HG02610 (cell line): Measurements from ENCODE around the gene ATP1A1.

ENCODE experiments used
- ATAC-seq: cut with Tn5 transposase; IDR thresholded peaks from one replicate; pipeline ENCODE4 v1.9.1; 2021; ENCODE audit warnings: mild to moderate bottlenecking, moderate library complexity; ENCODE audit not compliant: unreplicated experiment

ATP1A1 gene

GRCh38 chr1:116389013-116389412, 16.0 kb downstream of the ATP1A1 start:
- no peak for ATAC-seq

- ATAC-seq, result peak; percentile 8
Observed at GRCh38 chr1:116389686-116390085, 16.6 kb downstream of the ATP1A1 start.

GRCh38 chr1:116390195-116390594, 17.2 kb downstream of the ATP1A1 start:
- peak; percentile 92 for ATAC-seq

GRCh38 chr1:116391185-116391584, 18.1 kb downstream of the ATP1A1 start:
- no peak for ATAC-seq

- no peak for ATAC-seq
Observed at GRCh38 chr1:116392717-116393404, 19.8 kb downstream of the ATP1A1 start.

GRCh38 chr1:116393792-116394191, 20.7 kb downstream of the ATP1A1 start:
- no peak for ATAC-seq

- no peak for ATAC-seq
Observed at GRCh38 chr1:116394270-116394669, 21.2 kb downstream of the ATP1A1 start.

- no peak for ATAC-seq
Observed at GRCh38 chr1:116396769-116397168, 23.7 kb downstream of the ATP1A1 start.

- no peak for ATAC-seq
Observed at GRCh38 chr1:116397728-116398127, 24.7 kb downstream of the ATP1A1 start.

GRCh38 chr1:116400780-116401179, 27.7 kb downstream of the ATP1A1 start:
- ATAC-seq, result no peak

- no peak for ATAC-seq
Observed at GRCh38 chr1:116401646-116402176, 28.7 kb downstream of the ATP1A1 start.

GRCh38 chr1:116402333-116402732, 29.3 kb downstream of the ATP1A1 start:
- ATAC-seq, result no peak

- ATAC-seq, result no peak
Observed at GRCh38 chr1:116403496-116404136, 30.6 kb downstream of the ATP1A1 start.

- no peak for ATAC-seq
Observed at GRCh38 chr1:116404699-116405098, 31.7 kb downstream of the ATP1A1 start.

GRCh38 chr1:116405241-116406135, 32.4 kb downstream of the ATP1A1 start:
- ATAC-seq, result no peak

- ATAC-seq, result no peak
Observed at GRCh38 chr1:116407033-116407432, 34.0 kb downstream of the ATP1A1 start.

GRCh38 chr1:116408193-116408592, 35.1 kb downstream of the ATP1A1 start:
- no peak for ATAC-seq

GRCh38 chr1:116408803-116409720, 36.0 kb downstream of the ATP1A1 start:
- no peak for ATAC-seq

- ATAC-seq, result no peak
Observed at GRCh38 chr1:116409751-116410191, 36.7 kb downstream of the ATP1A1 start.

- no peak for ATAC-seq
Observed at GRCh38 chr1:116411784-116412479, 38.9 kb downstream of the ATP1A1 start.
